GM18909 (cell line): Measurements from ENCODE around the gene B9D2.
A peak's percentile ranks its signal among the peaks of the same experiment; 100 is the strongest.

Experiments used
- ATAC-seq: cut with Tn5 transposase; IDR thresholded peaks from one replicate; pipeline ENCODE4 v1.9.1; 2021; ENCODE audit warnings: mild to moderate bottlenecking; ENCODE audit not compliant: unreplicated experiment, poor library complexity

B9D2 gene

GRCh38 chr19:41318696-41319499 lies 45.1 kb downstream of the B9D2 start:
- ATAC-seq: no peak

DNA sequence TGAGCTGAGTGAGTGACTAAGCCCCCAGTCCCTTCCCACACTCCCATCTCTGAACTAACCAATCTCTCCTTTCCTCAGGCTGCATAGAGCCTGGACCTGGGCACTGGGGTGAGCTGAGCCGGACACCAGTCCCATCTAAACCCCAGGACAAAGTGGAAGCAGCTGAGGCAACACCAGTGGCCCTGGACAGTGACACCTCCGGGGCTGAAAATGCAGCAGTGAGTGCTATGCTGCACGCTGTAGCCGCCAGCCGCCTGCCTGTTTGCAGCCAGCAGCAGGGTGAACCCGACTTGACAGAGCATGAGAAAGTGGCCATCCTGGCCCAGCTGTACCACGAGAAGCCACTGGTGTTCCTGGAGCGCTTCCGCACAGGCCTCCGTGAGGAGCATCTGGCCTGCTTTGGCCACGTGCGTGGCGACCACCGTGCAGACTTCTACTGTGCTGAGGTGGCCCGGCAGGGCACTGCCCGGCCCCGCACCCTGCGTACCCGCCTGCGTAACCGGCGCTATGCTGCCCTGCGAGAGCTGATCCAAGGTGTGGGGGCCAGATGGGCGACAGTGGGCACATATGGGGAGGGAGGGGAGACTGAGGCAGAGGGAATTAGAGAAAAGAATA lies 47.5 kb downstream of the B9D2 start:
- ATAC-seq: no peak

DNA sequence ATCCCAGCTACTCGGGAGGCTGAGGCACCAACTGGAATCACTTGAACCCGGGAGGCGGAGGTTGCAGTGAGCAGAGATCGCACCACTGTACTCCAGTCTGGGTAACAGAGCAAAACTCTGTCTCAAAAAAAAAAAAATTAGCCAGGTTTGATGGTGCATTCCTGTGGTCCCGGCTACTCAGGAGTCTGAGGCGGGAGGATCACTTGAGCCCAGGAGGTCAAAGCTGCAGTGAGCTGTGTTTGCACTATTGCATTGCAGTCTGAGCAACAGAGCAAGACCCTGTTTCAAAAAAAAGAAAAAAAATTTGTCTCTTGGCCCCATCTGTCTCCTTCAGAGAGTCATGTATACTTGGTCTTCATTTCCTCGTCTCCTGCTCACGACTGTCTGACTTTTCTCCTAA lies 52.3 kb downstream of the B9D2 start:
- ATAC-seq: no peak

GRCh38 chr19:41311072-41311471 lies 52.9 kb downstream of the B9D2 start:
- no peak for ATAC-seq

DNA sequence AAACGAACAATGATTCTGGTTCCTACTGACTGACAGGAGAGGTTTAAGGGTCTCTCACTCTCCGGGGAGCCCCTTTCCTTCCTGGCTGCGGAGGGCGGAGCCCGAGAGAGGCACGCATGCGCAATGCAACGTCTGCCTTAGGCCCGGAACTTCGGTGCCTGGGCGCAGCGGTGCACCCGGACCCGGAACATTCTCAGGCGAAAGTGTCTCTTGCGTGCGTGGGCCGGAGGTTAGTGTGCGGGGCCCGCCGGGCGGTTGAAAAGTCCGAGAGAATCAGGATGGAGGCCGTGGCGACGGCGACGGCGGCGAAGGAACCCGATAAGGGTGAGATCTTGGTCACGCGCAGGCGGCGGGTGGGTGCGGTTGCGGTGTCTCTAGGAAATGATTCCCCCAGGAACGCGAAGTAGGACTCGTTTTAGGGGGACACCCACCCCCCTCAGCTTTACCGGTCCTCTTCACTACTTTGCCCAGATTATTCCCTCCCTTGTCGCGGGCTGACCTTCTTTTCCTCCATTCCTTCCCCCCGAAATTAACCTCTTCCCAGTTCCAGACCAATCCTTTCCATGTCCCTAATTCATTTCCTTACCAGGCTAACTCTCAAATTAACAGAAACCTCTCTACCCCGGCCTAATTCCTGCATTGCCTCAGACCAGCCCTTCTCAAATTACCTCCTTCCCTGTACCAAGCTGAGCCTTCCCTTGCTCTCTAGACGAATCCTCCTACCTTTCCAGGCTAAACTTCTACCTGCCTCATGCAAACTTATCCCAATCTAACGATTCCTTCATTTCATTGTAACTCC lies 53.7 kb downstream of the B9D2 start, which contains the start of gene CCDC97:
Gene CCDC97 (plus strand): TSS at position 140 of the 799 bp plus-strand sequence. CDS start 139 bp downstream, at position 279.
- ATAC-seq: peak; percentile 67

- ATAC-seq: no peak
Observed at GRCh38 chr19:41309180-41310032, 54.5 kb downstream of the B9D2 start.

DNA sequence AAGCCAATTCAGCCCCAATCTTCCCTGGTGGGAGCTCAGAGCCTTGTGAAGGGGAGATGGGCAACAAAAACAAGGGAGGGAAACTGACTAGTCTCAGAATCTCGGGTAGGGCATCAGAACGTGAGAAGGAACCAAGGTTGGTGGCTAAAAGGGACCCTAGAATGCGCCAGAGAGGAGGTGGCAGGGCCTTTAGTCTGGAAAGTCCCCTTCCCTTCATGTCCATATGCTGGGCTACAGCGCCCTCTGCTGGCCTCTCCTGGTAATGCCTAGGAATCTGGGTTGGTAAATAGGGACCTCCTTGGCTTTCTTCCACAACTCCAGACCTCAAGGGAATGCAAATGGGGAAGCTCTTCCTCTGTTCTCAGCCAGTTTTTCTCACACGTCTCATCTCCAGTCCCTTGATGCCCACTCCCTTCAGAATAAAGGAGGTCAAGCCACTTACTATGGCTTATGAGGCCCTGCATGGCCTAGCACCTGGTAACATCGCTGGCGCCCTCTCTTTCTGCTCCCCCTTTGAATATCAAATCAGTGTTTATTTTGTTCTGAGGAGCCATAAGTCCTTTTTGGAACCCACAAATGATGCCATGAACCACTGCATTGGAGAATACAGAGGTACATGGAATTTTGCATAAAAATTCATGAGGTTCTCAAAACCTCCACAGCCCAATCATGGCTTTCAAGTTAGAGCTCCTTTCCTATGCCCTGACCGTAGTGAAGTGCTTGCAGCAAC lies 55.3 kb downstream of the B9D2 start:
- ATAC-seq: peak; percentile 55

DNA sequence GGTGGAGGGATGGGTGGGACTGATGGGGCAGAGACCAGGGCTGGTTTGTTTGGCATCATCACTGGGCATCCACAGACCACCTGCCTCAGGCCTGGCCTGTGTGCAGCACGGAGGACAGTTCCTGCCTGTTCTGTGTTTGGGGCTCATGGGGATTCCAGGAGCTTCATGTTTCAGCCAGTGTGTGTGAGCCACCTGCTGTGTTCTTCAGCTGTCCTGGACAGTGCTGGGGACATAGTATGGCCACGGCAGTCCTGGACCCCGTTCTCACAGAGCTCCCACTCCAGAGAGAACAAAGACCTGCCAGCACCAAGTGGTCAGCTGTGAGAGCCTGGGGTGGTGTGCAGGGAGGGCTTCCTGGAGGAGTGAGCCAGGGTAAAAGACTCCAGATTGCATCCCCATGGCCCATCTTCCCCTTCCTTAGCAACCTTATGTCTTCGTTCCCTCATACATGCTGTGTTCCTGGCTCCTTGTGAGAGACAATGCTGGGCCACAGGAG lies 55.9 kb downstream of the B9D2 start:
- no peak for ATAC-seq

DNA sequence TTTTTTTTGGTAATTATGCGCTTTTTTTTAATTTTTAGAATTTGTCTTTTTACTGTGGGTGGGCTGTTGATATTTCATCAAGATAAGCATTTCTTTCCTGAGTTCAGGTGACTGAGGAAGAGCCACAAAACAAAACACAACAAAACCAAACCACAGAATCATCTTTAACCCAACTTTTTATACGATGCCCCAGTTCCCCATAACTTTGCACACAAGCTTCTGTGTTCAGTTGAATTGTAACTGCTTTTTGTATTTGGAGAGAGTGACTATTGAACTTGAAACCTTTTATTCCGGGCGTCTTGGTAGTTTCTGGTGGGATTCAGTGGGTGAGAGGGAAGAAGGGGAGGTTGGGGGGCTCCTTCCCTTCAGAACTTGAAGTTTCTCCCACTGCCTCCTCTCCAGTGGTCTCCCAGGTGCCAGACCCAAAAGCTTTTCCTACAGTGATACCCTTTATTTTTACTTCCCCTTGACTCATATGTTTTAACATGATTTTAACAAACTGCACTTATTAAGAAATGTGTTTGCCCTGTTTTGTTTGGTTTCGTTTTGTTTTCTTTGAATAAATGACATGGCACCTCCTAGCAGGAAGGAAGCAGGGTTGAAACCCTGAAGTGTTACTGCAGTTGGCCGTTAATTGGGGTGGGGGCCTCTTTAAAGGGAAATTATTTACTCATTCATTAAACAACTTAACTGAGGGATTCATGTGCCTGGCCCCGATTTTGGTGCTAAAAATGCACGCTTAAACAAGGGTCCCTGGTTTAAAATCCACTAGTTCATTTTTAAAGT lies 56.7 kb downstream of the B9D2 start:
- no peak for ATAC-seq

DNA sequence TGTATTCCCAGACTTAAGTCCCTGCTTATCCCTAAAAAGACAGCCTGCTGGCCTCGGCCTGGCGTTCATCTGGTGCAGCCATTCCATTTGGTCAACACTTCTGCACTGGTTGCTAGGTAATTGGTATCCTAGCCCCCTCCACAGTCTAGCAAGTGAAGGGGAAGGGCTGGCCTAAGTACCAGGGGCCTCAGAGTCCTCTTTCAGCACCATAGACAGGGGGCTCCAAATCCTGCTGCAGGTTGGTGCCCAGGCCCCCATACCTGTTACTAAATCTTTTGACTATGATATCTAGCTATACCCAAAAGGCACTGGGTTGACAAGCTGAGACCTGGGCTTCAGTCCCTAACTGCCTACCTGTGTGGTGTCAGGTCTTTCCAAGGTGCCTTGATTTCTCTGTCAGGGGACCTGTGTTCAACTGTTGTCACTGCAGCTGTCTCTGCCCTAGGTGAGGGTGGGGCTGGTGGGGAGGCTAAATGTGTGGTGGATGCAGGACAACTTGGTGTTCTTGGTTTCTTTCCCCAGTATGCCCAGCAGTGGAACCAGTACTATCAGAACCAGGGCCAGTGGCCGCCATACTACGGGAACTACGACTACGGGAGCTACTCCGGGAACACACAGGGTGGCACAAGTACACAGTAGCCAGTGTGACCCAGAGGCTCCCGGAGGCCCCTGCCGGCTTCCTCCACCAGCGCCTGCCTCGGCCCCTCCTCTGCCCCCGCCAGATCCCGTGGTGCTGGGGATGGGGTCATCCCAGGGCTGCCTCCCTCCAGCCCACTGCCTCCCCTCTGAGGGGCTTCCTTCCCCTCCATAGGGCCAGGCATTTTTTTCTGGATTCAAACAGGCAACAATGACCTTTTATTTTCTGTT lies 57.8 kb downstream of the B9D2 start:
- ATAC-seq: no peak

GRCh38 chr19:41304706-41305483 lies 59.1 kb downstream of the B9D2 start:
- ATAC-seq: no peak
